ENCODE data around the gene CYP4V2. TPM values are rescaled to one million over a fixed set of nuclear protein-coding genes. Genes with fewer than 3 reads are reported as not detected.

The CYP4V2 gene
- total RNA-seq, 4 donors from 2014 or later = 36.6 to 66.9 (median 48.2) TPM

DNA sequence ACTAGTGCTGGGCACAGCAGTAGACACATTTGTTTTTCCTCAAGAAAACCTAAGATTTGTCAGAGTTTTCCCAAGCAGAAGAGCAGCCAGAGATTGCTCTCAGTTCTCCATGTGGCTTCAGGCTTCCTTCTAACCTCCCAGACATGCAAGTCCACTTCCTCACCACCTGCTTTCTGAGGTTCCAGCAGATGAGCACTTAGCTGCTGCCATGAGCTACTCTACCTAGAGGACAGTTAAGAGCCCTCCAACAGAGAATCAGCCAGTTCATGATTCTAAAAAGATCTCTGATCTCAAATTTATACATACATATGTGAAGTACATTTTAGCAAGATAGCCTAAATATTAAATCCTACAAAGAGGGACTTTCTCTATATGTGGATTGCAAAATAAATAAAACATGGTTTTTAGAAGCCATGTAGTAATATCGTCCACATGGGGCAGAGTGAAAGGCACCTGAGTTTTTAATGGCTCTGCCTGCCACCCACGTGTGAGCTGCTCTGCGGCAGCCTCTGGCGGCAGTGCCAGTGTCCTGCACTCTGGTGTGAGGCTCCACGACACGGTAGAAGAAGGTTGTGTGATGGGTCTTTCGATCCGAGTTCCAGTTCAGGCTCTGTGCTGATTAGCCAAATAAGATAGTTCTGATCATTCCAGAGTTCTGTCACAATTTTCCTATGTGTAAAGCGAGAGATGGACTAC lies 10.3 kb downstream of the CYP4V2 start:
- Histone ChIP-seq H3K9me3 (no peaks in the 10 kb centered on the region), H3K27me3 (no peaks in the 10 kb centered on the region), H3K4me1 (peaks cover 0 to 5% of the 10 kb centered on the region in 2 donors), H3K4me3 (replicated peaks in 1 of 3) (no peak overlapping the region), H3K27ac (no peak overlapping the region), H3K36me3 (no peaks in the 10 kb centered on the region)
- WGBS, 2 donors = 47 to 55% methylated on average over 9 of the region's 9 CpGs
- intact Hi-C loops (cut with DNase I) = no loop called here
- no peak for TF ChIP-seq POLR2A (IDR thresholded peaks at IDR 0.05)
- TF ChIP-seq, protein P1, sequence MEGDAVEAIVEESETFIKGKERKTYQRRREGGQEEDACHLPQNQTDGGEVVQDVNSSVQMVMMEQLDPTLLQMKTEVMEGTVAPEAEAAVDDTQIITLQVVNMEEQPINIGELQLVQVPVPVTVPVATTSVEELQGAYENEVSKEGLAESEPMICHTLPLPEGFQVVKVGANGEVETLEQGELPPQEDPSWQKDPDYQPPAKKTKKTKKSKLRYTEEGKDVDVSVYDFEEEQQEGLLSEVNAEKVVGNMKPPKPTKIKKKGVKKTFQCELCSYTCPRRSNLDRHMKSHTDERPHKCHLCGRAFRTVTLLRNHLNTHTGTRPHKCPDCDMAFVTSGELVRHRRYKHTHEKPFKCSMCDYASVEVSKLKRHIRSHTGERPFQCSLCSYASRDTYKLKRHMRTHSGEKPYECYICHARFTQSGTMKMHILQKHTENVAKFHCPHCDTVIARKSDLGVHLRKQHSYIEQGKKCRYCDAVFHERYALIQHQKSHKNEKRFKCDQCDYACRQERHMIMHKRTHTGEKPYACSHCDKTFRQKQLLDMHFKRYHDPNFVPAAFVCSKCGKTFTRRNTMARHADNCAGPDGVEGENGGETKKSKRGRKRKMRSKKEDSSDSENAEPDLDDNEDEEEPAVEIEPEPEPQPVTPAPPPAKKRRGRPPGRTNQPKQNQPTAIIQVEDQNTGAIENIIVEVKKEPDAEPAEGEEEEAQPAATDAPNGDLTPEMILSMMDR (IDR thresholded peaks at IDR 0.05) = peak; percentile 10 to 59 (median 50)
- peak; percentile 31 to 37 for DNase-seq

DNA sequence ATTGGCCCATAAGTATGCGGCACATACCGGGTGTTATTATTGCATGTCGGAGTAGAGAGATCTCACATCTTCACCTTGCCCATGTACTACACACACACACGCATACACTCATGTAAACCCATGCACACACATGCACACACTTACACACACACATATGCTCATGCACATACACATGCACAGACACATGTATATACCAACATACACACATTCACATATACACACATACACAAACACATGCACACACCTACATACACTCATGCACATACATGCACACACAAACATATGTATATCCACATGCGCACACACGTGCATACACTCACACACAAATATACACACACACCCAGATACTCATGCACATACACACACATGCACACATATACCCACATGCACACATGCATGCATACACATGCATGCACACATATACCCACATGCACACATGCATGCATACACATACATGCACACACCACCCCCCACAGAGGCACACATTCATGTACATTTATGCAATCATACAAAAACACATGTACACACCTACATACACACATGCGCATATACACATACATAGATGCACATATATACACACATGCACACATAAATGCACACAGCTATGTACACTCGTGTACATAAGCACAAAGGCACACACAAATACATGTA lies 11.2 kb downstream of the CYP4V2 start:
- H3K4me1 ChIP-seq = peaks cover 0 to 5% of the 10 kb centered on the region in 2 donors
- no peak for TF ChIP-seq POLR2A (IDR thresholded peaks at IDR 0.05)
- TF ChIP-seq, protein P1 (IDR thresholded peaks at IDR 0.05) = no peak
- H3K36me3 ChIP-seq = no peaks in the 10 kb centered on the region
- H3K27me3 ChIP-seq = no peaks in the 10 kb centered on the region
- H3K9me3 ChIP-seq = no peaks in the 10 kb centered on the region
- 89 to 94% methylated on average over 8 of the region's 8 CpGs for WGBS, 2 donors
- no peak for DNase-seq
- H3K27ac ChIP-seq = no peak overlapping the region
- no peak overlapping the region for H3K4me3 ChIP-seq (replicated peaks in 1 of 3)
- intact Hi-C loops (cut with DNase I) = no loop called here

DNA sequence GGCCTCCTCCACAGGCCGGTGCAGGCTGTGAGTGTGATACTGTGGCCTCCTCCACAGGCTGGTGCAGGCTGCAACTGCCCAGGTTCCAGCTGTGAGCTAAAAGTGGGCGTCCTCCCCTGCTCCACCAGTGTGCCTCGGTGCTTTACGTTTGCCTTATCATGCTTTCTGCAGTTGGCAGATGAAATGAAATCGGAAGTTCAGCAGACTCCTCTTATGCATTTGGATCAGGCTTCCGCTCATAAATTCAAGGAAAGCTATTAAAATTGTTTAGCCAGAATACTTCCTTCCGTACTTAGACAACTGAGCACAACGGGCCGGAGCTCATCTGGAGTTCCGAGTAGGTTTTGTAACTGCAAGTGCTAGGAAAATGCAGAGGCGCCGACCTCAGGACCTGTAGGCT lies 12.0 kb downstream of the CYP4V2 start:
- H3K36me3 ChIP-seq = no peaks in the 10 kb centered on the region
- TF ChIP-seq, protein P1 (IDR thresholded peaks at IDR 0.05) = no peak
- no peak for TF ChIP-seq POLR2A (IDR thresholded peaks at IDR 0.05)
- H3K27ac ChIP-seq = no peak overlapping the region
- no peaks in the 10 kb centered on the region for H3K27me3 ChIP-seq
- H3K9me3 ChIP-seq = no peaks in the 10 kb centered on the region
- no peak overlapping the region for H3K4me3 ChIP-seq (replicated peaks in 1 of 3)
- WGBS, 2 donors = 75 to 87% methylated on average over 9 to 12 of the region's 12 CpGs
- DNase-seq = no peak
- peaks cover 0 to 5% of the 10 kb centered on the region in 2 donors for H3K4me1 ChIP-seq
- intact Hi-C loops (cut with DNase I) = no loop called here

DNA sequence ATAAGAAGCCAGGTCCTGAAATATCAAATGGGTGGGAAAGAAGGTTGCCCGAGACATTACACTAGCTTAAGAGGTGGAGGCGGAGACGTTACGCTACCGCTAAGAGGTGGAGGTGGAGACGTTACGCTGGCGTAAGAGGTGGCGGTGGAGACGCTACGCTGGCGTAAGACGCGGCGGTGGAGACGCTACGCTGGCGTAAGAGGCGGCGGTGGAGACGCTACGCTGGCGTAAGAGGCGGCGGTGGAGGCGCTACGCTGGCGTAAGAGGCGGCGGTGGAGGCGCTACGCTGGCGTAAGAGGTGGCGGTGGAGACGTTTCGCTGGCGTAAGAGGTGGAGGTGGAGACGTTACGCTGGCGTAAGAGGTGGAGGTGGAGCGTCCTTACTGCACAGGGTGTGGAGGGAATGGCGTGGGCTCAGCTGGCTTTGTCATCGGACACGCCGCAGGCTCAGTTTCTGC lies 12.8 kb downstream of the CYP4V2 start:
- intact Hi-C loops (cut with DNase I) = no loop called here
- Histone ChIP-seq H3K9me3 (no peaks in the 10 kb centered on the region), H3K27me3 (no peaks in the 10 kb centered on the region), H3K4me1 (peaks cover 0 to 5% of the 10 kb centered on the region in 2 donors), H3K4me3 (replicated peaks in 1 of 3) (peak overlapping the region in 1 of 3 donors; percentile 8), H3K36me3 (peaks cover 0 to 5% of the 10 kb centered on the region in 2 donors), H3K27ac (peak overlapping the region in 1 of 3 donors; percentile 34)
- peak in 1 of 2 donors; percentile 57 for DNase-seq
- 71 to 85% methylated on average over 45 of the region's 45 CpGs for WGBS, 2 donors
- TF ChIP-seq POLR2A (IDR thresholded peaks at IDR 0.05) = no peak
- TF ChIP-seq, protein P1 (IDR thresholded peaks at IDR 0.05) = no peak

DNA sequence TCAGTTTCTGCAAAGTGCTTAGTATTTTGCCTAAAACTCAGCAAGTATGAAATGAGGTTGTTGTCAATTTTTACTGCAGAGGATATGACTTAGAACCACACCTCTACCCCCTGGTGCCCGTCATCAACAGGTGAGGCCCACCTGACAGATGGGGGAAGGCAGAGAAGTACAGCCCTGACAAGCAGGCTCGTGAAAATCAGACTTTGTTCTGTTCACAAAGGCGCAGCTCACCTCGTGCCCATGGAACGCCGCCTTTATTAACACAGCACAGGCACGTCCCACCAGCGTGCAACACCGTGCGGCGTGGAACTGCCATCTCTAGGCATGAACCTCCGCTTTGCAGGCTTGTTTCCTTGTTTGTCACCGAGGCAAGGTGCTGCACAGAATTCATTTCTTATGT lies 13.3 kb downstream of the CYP4V2 start:
- peaks cover 0 to 5% of the 10 kb centered on the region in 2 donors for H3K4me1 ChIP-seq
- H3K27ac ChIP-seq = peak overlapping the region in 1 of 3 donors; percentile 34
- intact Hi-C loops (cut with DNase I) = no loop called here
- peak overlapping the region in 1 of 3 donors; percentile 8 for H3K4me3 ChIP-seq (replicated peaks in 1 of 3)
- TF ChIP-seq, protein P1 (IDR thresholded peaks at IDR 0.05) = no peak
- TF ChIP-seq POLR2A (IDR thresholded peaks at IDR 0.05) = no peak
- peaks cover 0 to 10% of the 10 kb centered on the region in 2 donors for H3K36me3 ChIP-seq
- H3K9me3 ChIP-seq = no peaks in the 10 kb centered on the region
- WGBS, 2 donors = 92 to 96% methylated on average over 13 of the region's 13 CpGs
- H3K27me3 ChIP-seq = no peaks in the 10 kb centered on the region
- no peak for DNase-seq
